ENCODE results near the gene TMCC1. TPM values are rescaled to one million over a fixed set of nuclear protein-coding genes. Genes with fewer than 3 reads are reported as not detected.
"Not testable (repeated sequence)": the region's sequence is repeated elsewhere in the genome, so short reads cannot be mapped to it uniquely, and the experiment has no call there.

The TMCC1 gene
- total and polyA plus RNA-seq, 4 experiments from 2014 or later, result 5.1 to 39.3 (median 21.3) TPM

DNA sequence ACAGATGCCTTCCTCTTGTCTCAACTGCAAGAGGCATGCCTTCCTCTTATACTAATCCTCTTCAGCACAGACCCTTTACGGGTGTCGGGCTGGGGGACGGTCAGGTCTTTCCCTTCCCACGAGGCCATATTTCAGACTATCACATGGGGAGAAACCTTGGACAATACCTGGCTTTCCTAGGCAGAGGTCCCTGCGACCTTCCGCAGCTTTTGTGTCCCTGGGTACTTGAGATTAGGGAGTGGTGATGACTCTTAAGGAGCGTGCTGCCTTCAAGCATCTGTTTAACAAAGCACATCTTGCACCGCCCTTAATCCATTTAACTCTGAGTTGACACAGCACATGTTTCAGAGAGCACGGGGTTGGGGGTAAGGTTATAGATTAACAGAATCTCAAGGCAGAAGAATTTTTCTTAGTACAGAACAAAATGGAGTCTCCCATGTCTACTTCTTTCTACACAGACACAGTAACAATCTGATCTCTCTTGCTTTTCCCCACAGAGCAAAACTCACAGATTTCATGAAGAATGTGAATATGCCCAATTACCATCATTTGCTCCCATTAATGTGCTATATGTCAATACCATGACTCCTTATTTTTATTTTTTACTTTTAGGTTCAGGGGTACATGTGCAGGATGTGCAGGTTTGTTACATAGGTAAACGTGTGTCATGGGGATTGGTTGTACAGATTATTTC lies 251.8 kb downstream of the TMCC1 start:
- H3K4me1 ChIP-seq (ENCODE audit: insufficient read depth, low read length); H3K4me3 Mint-ChIP-seq; CTCF ChIA-PET (ENCODE audit: partially characterized antibody); H3K9me3 Mint-ChIP-seq; H3K27me3 Mint-ChIP-seq; H3K27ac Mint-ChIP-seq; H3K36me3 ChIP-seq (ENCODE audit: insufficient read depth, low read length); H3K36me3 Mint-ChIP-seq; H3K9me3 ChIP-seq (ENCODE audit: control insufficient read depth in 1 of 2, low read length in 2 of 2); intact Hi-C loops (cut with micrococcal nuclease); H3K27me3 ChIP-seq (ENCODE audit: insufficient read depth, low read length); H3K4me3 ChIP-seq (ENCODE audit: low read length in 2 of 2); H3K4me1 Mint-ChIP-seq; DNase-seq; H3K27ac ChIP-seq (ENCODE audit: low read depth, low read length); POLR2A ChIA-PET (ENCODE audit: partially characterized antibody): not testable (repeated sequence)

DNA sequence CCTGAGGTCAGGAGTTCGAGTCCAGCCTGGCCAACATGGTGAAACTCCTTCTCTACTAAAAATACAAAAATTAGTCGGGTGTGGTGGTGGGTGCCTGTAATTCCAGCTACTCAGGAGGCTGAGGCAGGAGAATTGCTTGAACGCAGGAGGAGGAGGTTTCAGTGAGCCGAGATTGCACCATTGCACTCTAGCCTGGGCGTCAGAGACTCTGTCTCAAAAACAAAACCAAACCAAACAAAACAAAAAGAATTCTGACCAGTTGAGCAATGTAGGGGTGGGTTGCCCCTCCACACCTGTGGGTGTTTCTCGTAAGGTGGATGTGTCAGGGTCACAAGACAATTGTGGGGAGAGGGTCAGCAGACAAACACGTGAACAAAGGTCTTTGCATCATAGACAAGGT lies 252.5 kb downstream of the TMCC1 start:
- POLR2A ChIA-PET (ENCODE audit: partially characterized antibody); H3K36me3 ChIP-seq (ENCODE audit: insufficient read depth, low read length): not testable (repeated sequence)
- H3K27ac Mint-ChIP-seq, result peak overlapping the region in 1 of 7 donors; percentile 9

GRCh38 chr3:129638481-129638880 lies 255.0 kb downstream of the TMCC1 start:
- Mint-ChIP-seq H3K9me3 (peaks cover 0 to 4% (median 0%) of the 10 kb centered on the region in 8 donors), H3K27me3 (peaks cover 5% of the 10 kb centered on the region in 2 donors), H3K36me3 (no peaks in the 10 kb centered on the region), H3K4me3 (no peak overlapping the region), H3K27ac (no peak overlapping the region), H3K4me1 (peaks cover 0 to 2% (median 0%) of the 10 kb centered on the region in 4 donors)
- Histone ChIP-seq H3K27me3 (ENCODE audit: insufficient read depth, low read length) (no peaks in the 10 kb centered on the region), H3K36me3 (ENCODE audit: insufficient read depth, low read length) (no peaks in the 10 kb centered on the region), H3K27ac (ENCODE audit: low read depth, low read length) (no peak overlapping the region), H3K4me1 (ENCODE audit: insufficient read depth, low read length) (no peaks in the 10 kb centered on the region), H3K4me3 (ENCODE audit: low read length in 2 of 2) (no peak overlapping the region), H3K9me3 (ENCODE audit: control insufficient read depth in 1 of 2, low read length in 2 of 2) (no peaks in the 10 kb centered on the region)
- intact Hi-C loops (cut with micrococcal nuclease), result no loop called here
- ChIA-PET POLR2A (ENCODE audit: partially characterized antibody) (no interaction called here), CTCF (ENCODE audit: partially characterized antibody) (no interaction called here)
- DNase-seq, result no peak

More for the DNA sequence above, 252.5 kb downstream of the TMCC1 start:
- intact Hi-C loops (cut with micrococcal nuclease); CTCF ChIA-PET (ENCODE audit: partially characterized antibody); H3K4me1 Mint-ChIP-seq; H3K4me3 Mint-ChIP-seq; H3K27me3 Mint-ChIP-seq; H3K27me3 ChIP-seq (ENCODE audit: insufficient read depth, low read length); H3K9me3 ChIP-seq (ENCODE audit: control insufficient read depth in 1 of 2, low read length in 2 of 2); H3K27ac ChIP-seq (ENCODE audit: low read depth, low read length); H3K9me3 Mint-ChIP-seq; H3K4me1 ChIP-seq (ENCODE audit: insufficient read depth, low read length); H3K4me3 ChIP-seq (ENCODE audit: low read length in 2 of 2); H3K36me3 Mint-ChIP-seq; DNase-seq: not testable (repeated sequence)

DNA sequence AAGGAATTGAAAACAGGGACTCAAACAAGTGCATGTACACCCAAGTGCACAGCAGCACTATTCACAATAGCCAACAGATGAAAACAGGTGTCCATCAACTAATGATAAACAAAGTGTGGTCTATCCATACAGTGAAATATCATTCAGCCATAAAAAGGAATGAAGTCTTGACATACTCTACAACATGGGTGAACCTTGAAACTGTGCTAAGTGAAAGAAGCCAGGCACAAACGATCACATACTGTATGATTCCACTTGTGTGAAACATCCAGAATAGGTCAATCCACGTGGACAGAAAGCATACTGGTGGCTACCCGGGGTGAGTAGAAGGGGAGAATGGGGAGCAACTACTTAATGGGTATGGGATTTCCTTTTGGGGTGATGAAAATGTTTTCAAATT lies 257.4 kb downstream of the TMCC1 start:
- intact Hi-C loops (cut with micrococcal nuclease), result no loop called here
- Mint-ChIP-seq H3K27ac (no peak overlapping the region), H3K27me3 (peaks cover 5% of the 10 kb centered on the region in 2 donors), H3K36me3 (no peaks in the 10 kb centered on the region), H3K9me3 (peaks cover 0 to 4% (median 0%) of the 10 kb centered on the region in 8 donors), H3K4me3 (no peak overlapping the region), H3K4me1 (peaks cover 0 to 2% (median 0%) of the 10 kb centered on the region in 4 donors)
- Histone ChIP-seq H3K27ac (ENCODE audit: low read depth, low read length) (no peak overlapping the region), H3K4me3 (ENCODE audit: low read length in 2 of 2) (no peak overlapping the region), H3K9me3 (ENCODE audit: control insufficient read depth in 1 of 2, low read length in 2 of 2) (no peaks in the 10 kb centered on the region), H3K36me3 (ENCODE audit: insufficient read depth, low read length) (no peaks in the 10 kb centered on the region), H3K27me3 (ENCODE audit: insufficient read depth, low read length) (no peaks in the 10 kb centered on the region), H3K4me1 (ENCODE audit: insufficient read depth, low read length) (no peaks in the 10 kb centered on the region)
- no peak for DNase-seq
- CTCF ChIA-PET (ENCODE audit: partially characterized antibody), result no interaction called here
- POLR2A ChIA-PET (ENCODE audit: partially characterized antibody), result no interaction called here

- intact Hi-C loops (cut with micrococcal nuclease), result no loop called here
- Mint-ChIP-seq H3K27ac (no peak overlapping the region), H3K4me1 (peaks cover 0 to 2% (median 0%) of the 10 kb centered on the region in 4 donors), H3K4me3 (no peak overlapping the region), H3K9me3 (peaks cover 0 to 4% (median 0%) of the 10 kb centered on the region in 8 donors), H3K36me3 (no peaks in the 10 kb centered on the region), H3K27me3 (peaks cover 5% of the 10 kb centered on the region in 2 donors)
- Histone ChIP-seq H3K9me3 (ENCODE audit: control insufficient read depth in 1 of 2, low read length in 2 of 2) (no peaks in the 10 kb centered on the region), H3K27ac (ENCODE audit: low read depth, low read length) (no peak overlapping the region), H3K27me3 (ENCODE audit: insufficient read depth, low read length) (no peaks in the 10 kb centered on the region), H3K4me3 (ENCODE audit: low read length in 2 of 2) (no peak overlapping the region), H3K36me3 (ENCODE audit: insufficient read depth, low read length) (no peaks in the 10 kb centered on the region), H3K4me1 (ENCODE audit: insufficient read depth, low read length) (no peaks in the 10 kb centered on the region)
- ChIA-PET POLR2A (ENCODE audit: partially characterized antibody) (no interaction called here), CTCF (ENCODE audit: partially characterized antibody) (interaction anchor here (1.0 kb wide), 1 partner anchor 189 kb away, joined by 3 read pairs; no protein-coding TSS in a partner anchor)
- no peak for DNase-seq
Measured at GRCh38 chr3:129635656-129636055, 257.9 kb downstream of the TMCC1 start.

DNA sequence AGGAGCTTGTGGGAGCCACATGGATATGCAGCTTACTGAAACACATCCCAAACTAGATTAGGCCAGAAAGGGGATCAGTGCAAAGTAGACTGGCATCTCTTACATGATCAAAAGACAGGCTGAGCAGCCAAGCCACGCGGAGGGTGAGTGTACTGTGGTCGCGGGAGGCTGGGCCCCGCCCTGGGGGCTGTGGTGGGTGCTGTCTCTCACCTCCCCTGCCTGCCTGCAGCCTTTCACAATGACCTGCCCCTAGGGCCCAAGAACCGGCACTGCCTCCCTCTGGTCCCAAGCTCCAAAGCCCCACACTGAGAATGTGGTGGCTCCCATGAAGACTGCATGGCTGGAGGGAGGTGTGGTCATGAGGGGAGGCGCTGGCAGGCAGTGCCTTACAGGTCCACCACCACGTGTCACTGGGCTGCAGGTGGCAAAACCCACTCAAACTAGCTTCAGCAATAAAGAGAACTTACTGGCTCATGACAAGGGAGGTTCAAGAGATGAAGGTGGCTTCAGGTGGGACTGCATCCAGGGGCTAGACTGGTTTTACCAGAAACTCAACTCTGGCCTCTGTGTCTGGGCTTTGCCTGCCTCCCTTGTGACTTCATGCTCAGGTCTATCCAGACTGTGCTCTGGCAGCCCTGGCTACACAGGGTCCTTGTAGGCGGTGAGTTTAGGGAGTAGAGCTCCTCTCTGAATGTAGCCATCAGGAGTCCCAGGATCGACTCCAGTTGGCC lies 259.6 kb downstream of the TMCC1 start:
- Histone ChIP-seq H3K27me3 (ENCODE audit: insufficient read depth, low read length) (no peaks in the 10 kb centered on the region), H3K9me3 (ENCODE audit: control insufficient read depth in 1 of 2, low read length in 2 of 2) (no peaks in the 10 kb centered on the region), H3K27ac (ENCODE audit: low read depth, low read length) (no peak overlapping the region), H3K4me1 (ENCODE audit: insufficient read depth, low read length) (no peaks in the 10 kb centered on the region), H3K4me3 (ENCODE audit: low read length in 2 of 2) (no peak overlapping the region), H3K36me3 (ENCODE audit: insufficient read depth, low read length) (no peaks in the 10 kb centered on the region)
- no peaks in the 10 kb centered on the region for H3K36me3 Mint-ChIP-seq
- no peak for DNase-seq
- ChIA-PET CTCF (ENCODE audit: partially characterized antibody) (interaction anchor here (1.3 kb wide), 1 partner anchor 192 kb away, joined by 4 read pairs; no protein-coding TSS in a partner anchor), POLR2A (ENCODE audit: partially characterized antibody) (no interaction called here)
- peak overlapping the region in 1 of 7 donors; percentile 63 for H3K27ac Mint-ChIP-seq
- intact Hi-C loops (cut with micrococcal nuclease), result no loop called here
- peaks cover 0 to 2% (median 0%) of the 10 kb centered on the region in 4 donors for H3K4me1 Mint-ChIP-seq
- peaks cover 5% of the 10 kb centered on the region in 2 donors for H3K27me3 Mint-ChIP-seq
- peaks cover 0 to 4% (median 0%) of the 10 kb centered on the region in 8 donors for H3K9me3 Mint-ChIP-seq
- H3K4me3 Mint-ChIP-seq, result no peak overlapping the region

- H3K4me1 Mint-ChIP-seq, result peaks cover 3 to 5% (median 4%) of the 10 kb centered on the region in 4 donors
- H3K4me3 ChIP-seq (ENCODE audit: low read length in 2 of 2), result no peak overlapping the region
- peaks cover 2 to 5% of the 10 kb centered on the region in 2 donors for H3K27me3 Mint-ChIP-seq
- H3K27me3 ChIP-seq (ENCODE audit: insufficient read depth, low read length), result no peaks in the 10 kb centered on the region
- intact Hi-C loops (cut with micrococcal nuclease), result no loop called here
- no peaks in the 10 kb centered on the region for H3K36me3 ChIP-seq (ENCODE audit: insufficient read depth, low read length)
- DNase-seq, result no peak
- no peak overlapping the region for H3K27ac Mint-ChIP-seq
- H3K27ac ChIP-seq (ENCODE audit: low read depth, low read length), result no peak overlapping the region
- CTCF ChIA-PET (ENCODE audit: partially characterized antibody), result no interaction called here
- POLR2A ChIA-PET (ENCODE audit: partially characterized antibody), result no interaction called here
- no peak overlapping the region for H3K4me3 Mint-ChIP-seq
- peaks cover 0 to 4% (median 0%) of the 10 kb centered on the region in 8 donors for H3K9me3 Mint-ChIP-seq
- H3K9me3 ChIP-seq (ENCODE audit: control insufficient read depth in 1 of 2, low read length in 2 of 2), result no peaks in the 10 kb centered on the region
- no peaks in the 10 kb centered on the region for H3K4me1 ChIP-seq (ENCODE audit: insufficient read depth, low read length)
- no peaks in the 10 kb centered on the region for H3K36me3 Mint-ChIP-seq
Measured at GRCh38 chr3:129632977-129633376, 260.5 kb downstream of the TMCC1 start.
